ENCODE measurements around the gene CLEC4E. TPM values are rescaled to one million over a fixed set of nuclear protein-coding genes. Genes with fewer than 3 reads are reported as not detected.
A peak's percentile ranks its signal among the peaks of the same experiment; 100 is the strongest.
"Not testable (repeated sequence)": the region's sequence is repeated elsewhere in the genome, so short reads cannot be mapped to it uniquely, and the experiment has no call there.

Gene CLEC4E, protein sequence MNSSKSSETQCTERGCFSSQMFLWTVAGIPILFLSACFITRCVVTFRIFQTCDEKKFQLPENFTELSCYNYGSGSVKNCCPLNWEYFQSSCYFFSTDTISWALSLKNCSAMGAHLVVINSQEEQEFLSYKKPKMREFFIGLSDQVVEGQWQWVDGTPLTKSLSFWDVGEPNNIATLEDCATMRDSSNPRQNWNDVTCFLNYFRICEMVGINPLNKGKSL
- not detected for total RNA-seq

DNA sequence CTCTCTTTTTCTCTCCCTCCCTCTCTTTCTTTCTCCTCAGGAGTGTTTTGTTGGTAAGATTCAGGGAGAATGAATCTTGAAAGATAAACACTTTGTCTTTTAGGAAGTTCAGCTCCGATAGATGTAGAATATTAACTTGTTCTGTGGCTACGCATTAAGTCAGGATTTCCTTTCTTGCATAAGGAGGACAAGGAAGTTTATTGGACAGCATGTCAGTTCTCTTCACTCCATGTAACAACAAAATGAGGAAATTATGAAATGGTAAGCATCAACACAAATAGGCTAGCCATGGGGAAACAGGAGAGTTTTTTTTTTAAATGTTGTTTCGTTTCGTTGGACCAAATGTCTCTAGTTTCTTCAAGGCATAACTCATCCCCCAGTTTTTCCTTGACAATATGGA lies at the start of gene CLEC4E:
TSS of gene CLEC4E (minus strand) at position 75 of the 400 bp plus-strand sequence. CDS start 108 bp downstream, outside the sequence.
- not testable (repeated sequence) for DNase-seq

DNA sequence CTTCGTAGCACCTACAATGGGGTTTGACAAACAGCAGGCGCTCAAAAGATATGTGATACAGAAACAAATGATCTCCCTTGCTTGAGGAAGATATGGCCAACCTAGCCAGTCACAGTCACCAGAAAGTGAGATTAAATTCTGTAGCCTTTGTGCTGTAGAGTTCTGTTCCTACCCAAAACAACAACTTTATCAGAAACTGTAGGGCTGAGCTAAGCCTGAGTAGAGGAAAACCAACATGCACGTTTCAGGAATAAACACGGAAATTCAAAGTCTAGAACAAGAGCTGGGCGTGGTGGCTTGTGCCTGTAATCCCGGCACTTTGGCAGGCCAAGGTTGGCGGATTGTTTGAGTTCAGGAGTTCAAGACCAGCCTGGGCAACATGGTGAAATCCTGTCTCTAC lies 49.0 kb upstream of the CLEC4E start:
- DNase-seq, result no peak

DNA sequence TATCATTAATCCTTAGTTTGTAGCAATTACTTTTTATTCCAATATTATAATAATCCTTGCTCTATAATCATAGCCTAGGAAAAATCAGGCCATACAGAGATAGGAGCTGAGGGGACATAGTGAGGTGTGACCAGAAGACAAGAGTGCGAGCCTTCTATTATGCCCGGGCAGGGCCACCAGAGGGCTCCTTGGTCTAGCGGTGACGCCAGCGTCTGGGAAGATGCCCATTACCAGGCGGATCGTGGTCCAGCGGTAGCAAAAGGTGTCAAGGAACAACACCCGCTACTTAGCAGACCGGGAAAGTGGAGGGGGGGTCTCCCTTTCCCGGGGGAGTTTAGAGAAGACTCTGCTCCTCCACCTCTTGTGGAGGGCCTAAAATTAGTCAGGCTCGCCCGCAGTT lies 43.8 kb upstream of the CLEC4E start:
- not testable (repeated sequence) for DNase-seq

DNA sequence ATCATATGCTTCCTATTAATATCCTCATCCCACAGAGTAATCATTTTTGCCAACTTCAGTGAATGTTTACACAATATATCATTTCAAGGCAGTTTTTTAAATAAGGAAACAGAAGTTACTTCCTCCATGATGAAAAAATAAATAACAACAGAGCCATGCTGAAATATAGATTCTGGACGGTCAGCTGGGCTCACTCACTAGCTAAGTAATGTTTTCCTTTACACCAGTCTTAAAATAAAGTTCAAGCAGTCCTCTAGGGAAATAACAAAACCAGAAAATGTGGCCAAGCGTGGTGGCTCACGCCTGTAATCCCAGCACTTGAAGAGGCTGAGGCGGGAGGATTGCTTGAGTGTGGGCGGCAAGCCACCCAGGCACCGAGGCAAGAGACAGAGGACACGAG lies 43.3 kb upstream of the CLEC4E start:
- DNase-seq, result no peak

DNA sequence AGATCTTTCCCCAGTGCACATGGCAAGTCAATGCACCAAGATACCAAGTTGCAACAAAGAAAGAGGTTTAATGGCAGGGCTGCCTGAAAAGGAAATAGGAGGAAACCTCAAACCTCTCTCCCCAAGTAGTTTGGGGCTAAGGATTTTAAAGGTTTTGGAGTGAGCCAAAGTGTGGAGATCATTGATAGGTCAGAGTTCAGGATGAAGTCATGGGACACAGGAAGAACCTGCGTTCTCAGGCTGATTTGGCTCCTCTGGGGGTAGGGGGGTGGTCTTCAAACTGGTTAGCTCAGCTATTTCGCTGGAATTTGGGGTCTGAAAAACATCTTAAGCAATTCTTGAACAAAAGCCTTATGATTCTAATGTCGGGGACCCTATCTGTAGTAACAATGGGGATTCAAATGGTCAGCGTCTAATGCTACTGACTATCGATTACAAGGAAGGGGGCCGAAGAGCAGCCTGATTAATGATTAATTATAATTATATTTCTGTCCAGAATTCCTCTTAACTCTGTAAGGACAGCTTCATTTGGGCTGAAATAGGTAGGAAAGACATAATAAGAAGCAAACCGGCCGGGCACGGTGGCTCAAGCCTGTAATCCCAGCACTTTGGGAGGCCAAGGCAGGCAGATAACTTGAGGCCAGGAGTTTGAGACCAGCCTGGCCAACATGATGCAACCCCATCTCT lies 40.5 kb upstream of the CLEC4E start:
- no peak for DNase-seq

DNA sequence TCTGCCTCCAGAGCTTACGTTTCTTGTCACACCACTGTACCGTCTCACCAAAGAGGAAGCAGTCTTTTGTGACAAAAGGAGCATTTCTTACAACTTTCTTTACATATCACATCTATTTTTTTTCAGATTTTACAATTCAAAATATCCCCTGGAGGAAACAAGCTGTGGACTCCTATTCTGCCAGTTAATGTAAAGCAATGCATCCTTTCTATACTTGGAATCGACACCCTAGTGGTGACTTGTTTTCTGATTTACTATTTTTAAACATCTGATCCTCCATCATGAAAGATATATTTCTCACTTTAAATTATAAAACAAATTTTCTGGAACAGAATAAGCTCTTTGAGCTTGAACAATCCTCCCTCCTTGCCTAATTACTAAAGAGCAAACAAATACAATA lies 37.2 kb upstream of the CLEC4E start:
- DNase-seq, result no peak

DNA sequence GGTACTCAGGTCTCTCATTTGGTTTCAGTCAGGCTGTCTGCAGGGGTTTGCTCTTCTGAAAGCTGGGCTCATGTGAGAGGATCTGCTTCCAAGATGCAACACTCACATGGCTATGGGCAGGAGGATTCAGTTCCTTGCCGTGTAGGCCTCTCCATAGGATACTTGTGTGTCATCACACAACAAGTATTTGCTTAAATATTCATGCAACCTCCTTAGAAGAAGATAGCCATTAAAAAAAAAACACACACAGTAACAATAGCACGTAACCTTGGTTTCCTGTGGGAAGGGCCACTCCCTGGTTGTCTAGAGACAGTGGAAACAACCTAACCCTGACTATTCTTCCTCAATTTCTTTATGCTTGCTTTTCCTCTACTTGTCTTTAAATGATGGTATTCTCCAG lies 31.8 kb upstream of the CLEC4E start:
- no peak for DNase-seq

DNA sequence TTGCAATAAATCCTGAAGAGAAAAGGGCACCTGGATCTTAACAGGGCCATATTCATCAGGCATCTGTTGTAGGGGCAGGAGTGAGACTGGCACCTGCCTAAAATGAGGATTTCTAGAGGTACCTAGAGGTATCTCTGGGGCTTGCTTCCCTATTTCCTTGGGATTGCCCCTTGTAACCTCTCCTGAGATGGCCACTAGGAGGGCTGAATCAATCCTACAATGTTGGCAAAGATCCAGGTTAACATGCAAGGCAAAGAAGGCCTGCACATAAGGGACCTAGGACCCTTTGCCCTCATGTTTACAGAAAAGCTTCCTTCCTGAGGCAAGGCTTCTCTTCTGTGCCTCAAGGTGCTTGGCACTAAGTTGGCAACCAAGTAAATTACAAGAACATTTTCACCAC lies 25.8 kb upstream of the CLEC4E start:
- no peak for DNase-seq

DNA sequence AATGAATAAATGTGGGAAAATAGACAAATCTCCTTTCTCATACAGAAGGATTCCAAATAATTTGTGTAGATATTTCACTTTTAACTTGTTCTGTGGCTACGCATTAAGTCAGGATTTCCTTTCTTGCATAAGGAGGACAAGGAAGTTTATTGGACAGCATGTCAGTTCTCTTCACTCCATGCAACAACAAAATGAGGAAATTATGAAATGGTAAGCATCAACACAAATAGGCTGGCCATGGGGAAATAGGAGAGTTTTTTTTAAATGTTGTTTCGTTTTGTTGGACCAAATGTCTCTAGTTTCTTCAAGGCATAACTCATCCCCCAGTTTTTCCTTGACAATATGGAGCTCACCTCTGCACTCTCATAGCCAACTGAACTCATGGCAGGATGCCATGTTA lies 25.3 kb upstream of the CLEC4E start:
- not testable (repeated sequence) for DNase-seq

DNA sequence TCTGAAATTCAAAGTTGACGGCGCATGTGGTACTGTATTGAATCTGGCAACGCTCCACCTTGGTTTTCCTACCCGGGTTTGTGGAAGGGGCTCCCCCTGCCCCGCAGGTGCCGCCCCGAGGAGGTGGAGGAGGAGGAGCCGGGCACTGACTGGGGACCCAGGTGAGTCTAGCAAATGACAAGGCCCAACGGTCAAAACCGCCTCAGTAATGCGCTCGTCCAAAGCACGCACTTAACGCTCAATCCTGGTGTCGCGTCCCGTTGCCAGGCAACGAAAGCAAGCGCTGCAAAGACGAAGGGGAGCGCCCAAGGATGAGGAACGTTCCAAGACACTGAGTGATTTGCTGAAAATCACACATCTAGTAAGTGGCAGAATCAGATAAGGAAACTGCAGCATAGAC lies 24.0 kb upstream of the CLEC4E start:
- no peak for DNase-seq

DNA sequence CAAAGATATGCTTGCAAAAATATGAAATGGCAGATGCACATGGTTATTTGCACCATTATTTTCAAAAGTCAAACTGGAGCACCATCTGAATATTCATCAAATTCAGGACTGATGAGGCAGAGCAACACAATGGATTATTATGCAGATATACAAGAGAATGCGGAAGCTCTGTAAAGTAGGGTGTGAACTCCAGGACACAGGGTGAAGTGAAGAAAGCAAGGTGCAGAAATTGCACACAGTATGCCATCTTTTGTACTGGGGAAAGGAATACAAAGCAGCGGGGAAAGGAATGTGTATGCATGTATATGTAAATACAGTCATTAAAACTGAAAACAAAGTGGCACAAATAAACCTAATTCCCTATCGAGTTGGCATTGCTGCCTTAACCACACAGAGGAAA lies 22.7 kb upstream of the CLEC4E start:
- DNase-seq, result no peak

DNA sequence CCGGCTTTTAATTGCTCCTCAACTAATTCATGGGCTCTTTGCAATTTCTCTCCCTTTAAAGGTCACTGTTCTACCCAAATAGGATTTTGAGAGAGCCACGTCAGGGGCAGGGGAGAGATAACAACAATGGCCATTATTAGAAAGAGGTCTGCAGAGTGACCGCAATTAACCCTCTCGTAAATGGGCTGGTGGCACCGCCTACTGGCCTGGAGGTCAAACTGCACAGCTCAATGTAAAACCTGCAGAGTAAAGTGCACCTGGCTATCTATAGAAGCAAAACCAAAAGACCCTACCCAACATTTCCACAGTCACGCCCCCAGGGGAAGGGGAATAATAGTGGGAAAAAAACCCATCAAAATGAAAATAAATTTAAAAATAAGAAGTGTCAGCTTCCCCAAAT lies 21.6 kb upstream of the CLEC4E start:
- no peak for DNase-seq

DNA sequence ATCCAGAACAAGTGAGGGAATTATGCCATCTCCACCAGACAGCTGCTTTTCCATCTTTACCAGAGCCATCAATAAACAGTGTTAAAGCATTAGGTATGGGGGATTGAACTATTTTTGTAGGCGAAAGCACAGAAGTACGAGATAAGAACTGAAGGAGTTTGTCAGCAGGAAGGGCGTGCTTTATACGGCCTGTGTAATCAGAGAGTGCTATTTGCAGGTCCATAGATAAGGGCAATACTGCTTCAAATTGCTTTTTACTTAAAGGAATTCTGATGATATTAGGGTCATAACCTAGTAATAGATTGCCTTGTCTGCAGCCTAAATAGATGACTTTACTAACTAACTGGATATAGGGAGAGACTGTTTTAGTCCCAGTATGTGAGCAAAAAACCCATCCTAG lies 20.3 kb upstream of the CLEC4E start:
- DNase-seq, result no peak

DNA sequence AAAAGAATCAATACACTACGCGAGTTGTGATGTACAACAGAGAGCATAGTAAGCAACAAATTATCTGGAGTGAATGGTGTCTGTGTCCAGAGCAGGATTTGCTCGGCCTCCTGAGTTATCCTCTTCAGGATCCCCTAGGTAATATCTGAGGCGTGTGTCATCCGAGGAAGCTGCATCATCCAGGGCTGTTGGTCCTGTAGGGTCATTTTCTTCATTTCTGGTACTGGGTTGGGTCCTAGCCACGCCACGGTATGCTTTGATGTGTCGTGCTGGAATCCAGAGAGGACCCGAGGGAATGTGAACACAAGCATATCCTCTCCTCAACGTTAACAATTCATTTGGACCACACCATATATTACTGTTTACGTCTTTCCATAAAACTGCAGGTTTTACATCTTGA lies 19.0 kb upstream of the CLEC4E start:
- no peak for DNase-seq

DNA sequence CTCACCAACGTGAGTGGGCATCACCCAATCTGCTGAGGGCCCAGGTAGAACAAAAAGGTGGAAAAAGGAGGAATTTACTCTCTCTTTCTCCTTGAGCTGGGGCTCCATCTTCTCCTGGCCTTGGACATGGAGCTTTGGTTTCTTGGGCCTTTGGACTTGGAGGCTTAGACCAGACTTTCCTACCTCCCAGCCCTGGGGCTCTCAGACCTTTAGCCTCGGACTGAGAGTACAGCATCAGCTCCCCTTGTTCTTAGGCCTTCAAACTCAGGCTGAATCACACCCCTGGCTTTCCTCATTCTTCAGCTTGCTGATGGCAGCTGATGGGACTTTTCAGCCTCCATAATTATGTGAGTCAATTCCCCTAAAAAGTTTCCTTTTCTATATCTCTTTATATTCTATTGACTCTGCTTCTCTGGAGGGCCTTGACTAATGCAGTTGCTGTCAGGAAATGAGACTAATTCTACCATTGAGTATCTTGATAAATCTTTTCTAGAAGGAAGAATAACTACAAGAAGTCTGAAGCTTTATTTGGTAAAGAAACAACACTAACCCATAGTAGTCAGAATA lies 15.9 kb upstream of the CLEC4E start:
- no peak for DNase-seq

DNA sequence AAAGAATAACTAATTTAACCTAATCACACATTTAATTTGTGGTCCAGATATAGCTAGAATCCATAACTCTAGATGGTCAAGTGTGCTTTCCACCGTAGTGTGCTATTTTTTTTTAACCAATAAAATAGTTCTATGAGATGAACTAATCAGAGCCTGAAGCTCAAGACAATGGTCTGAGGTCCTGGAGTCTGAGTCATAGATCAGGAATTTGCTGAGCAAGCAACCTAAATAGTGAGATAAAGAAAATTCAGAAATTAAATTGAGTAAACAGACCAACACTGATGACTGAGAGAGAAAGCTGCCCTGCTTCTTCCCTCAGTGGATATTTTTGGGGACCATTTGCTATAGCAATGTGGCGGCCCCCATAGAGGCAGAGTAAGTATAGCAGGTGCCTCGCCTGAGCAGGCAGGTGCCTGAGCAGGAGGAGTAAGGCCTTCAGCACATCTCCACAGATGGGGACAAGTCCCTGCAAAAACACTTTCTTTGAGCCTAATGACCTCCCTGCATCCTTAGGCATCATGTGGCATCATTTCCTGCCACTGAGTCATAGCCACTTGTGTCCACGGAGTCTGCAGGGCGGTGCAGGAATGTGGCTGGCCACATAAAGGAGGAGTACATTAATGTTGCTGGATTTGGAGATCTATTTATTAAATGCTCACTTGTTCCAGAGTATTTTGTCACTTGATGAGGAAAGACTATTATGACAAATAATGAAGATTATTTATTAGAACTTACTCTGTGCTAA lies 13.9 kb upstream of the CLEC4E start:
- no peak for DNase-seq

DNA sequence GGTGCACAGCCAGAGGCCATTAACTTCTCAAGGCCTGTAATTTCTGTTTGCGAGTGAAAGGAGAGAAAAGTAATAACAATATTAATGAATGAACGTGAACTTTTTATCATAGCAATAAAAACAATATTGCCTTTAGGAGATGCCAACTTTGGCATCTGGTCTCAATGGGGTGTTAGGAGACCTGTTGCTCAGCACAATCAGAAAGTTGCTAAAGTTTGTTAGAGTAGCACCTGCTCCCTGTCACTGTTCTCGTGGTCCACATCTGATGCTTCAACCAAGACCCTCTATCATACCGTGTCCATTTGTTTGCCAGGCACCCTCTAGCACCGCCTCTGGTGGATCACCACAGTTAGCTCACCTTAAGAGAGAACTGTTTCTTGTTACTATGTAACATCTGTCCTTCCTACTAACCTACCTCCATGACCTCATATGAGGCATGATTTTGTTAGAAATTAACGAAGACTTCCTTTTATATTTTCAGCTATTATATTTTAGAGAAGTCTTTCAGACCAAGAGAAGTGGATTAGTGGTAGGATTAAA lies 12.5 kb upstream of the CLEC4E start:
- DNase-seq, result no peak

DNA sequence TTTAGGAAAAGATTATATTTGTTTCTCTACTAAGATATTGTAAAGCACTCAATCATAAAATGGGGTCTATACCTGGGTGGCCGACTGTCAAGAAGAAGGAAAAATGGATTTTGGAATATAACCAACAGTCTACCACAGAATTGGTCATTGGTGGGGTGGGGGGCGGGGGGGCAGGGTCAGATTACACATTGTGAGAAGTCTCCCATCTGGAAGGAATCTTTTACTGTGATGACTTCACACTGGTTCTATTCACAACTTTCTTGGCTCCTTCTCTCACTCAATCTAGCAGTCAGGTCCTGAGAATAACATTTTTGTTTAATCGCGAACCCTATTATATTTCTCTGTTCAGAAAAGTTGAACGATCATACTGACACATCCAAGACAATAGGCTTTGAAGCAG lies 8.7 kb upstream of the CLEC4E start:
- DNase-seq, result no peak

DNA sequence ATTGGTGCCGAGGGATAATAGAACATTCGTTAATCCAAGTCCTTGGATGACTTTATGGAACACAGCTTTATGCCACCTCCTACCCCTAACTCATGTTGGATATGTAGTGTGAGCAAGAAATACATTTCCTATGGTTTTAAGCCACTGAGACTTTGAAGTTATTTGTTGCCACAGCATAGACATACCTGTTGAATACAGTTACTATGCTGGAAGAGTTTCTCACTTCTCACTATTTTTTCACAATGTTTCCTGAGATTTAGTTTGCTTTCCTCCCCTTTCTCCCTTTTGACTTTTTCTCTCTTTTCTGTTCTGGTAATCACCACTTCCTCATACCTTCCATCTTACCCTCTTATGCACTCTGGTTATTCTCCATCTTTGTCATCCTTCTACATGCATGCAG lies 7.5 kb upstream of the CLEC4E start:
- no peak for DNase-seq

DNA sequence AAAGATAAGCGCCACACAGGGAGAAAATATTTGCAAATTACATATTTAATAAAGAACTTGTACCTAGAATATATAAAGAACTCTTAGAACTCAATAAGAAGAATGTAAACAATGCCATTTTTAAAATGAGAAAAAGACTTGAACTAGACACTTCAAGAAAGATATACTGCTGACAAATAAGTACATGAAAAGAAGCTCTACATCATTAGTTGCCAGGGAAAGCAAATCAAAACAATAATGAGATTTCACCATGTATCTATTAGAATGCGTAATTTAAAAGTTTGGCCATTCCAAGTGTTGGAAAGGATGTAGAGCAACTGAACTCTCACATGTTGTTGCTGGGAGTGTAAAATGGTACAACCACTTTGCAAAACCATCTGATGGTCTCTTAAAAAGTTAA lies 6.9 kb upstream of the CLEC4E start:
- no peak for DNase-seq

DNA sequence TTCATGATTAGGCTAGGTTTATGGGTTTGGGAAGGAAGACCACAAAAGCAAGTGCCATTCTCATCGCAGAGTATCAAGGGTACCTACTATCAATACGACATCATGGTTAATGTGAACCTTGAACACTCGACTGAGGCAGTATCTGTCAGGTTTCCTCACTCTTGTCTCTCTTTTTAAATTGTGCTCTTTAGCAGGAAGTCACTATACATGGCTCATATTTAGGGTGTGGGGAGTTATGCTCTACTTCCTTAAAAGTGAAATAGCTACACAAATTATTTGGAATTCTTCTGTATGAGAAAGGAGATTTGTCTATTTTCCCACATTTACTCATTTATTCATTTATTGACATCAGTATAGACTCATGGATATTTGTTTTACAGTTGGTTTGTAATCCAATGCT lies 5.9 kb upstream of the CLEC4E start:
- DNase-seq, result no peak

DNA sequence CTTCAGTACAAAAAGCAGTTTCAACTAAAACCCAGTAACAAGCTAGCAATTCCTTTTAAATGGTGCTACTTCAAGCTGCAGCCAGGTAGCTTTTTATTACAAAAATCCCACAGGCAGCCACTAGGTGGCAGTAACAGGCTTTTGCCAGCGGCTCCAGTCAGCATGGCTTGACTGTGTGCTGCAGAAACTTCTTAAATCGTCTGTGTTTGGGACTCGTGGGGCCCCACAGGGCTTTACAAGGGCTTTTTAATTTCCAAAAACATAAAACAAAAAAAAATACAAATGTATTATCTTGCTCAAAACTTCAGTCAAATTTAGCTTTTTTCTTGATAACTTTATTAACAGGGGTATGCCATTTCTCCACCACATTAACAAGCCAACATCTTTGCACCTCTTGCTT lies 3.6 kb upstream of the CLEC4E start:
- DNase-seq, result peak; percentile 68

DNA sequence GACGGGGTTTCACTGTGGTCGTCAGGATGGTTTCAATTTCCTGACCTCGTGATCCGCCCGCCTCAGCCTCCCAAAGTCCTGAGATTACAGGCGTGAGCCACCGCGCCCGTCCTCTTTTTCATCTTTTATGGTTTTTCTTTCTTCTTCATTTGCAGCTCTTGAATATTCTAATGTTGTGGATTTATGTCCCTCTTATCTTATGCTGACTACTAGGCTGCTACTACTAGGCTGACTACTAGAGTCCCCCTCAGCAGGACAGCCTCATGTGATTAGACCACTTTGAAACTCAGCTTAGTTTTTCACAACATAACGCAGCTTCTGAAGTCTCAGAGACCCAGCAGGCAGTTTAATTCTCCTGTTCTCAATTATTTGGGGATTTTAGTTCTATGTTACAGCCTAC lies 857 bp upstream of the CLEC4E start:
- DNase-seq, result no peak

DNA sequence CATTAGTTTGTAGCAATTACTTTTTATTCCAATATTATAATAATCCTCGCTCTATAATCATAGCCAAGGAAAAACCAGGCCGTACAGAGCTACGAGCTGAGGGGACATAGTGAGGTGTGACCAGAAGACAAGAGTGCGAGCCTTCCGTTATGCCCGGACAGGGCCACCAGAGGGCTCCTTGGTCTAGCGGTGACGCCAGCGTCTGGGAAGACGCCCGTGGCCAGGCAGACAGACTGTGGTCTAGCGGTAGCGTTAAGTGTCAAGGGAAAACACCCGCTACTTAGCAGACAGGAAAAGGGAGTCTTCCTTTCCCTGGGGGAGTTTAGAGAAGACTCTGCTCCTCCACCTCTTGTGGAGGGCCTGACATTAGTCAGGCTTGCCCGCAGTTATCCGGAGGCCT lies 2.9 kb downstream of the CLEC4E start:
- DNase-seq, result not testable (repeated sequence)
